Measurements from ENCODE around the gene HEXB.
"Not testable (repeated sequence)": the region's sequence is repeated elsewhere in the genome, so short reads cannot be mapped to it uniquely, and the experiment has no call there.

The HEXB gene

GRCh38 chr5:74679300-74679699, 5.7 kb upstream of the HEXB start:
- DNase-seq; H3K9me3 ChIP-seq (ENCODE audit: insufficient read depth, low read length, severe bottlenecking); H4K20me1 ChIP-seq (ENCODE audit: insufficient read depth, low read length); H3K4me3 ChIP-seq (ENCODE audit: low read depth in 1 of 2, low read length in 2 of 2); H3K79me2 ChIP-seq (ENCODE audit: insufficient read depth, low read length); H3K9ac ChIP-seq (ENCODE audit: low read depth, low read length); H3K36me3 ChIP-seq (ENCODE audit: insufficient read depth, low read length); H3K4me2 ChIP-seq (ENCODE audit: insufficient read depth, low read length); H2AFZ ChIP-seq (ENCODE audit: low read depth, low read length); H3K4me1 ChIP-seq (ENCODE audit: insufficient read depth, low read length); H3K27ac ChIP-seq (ENCODE audit: low read length); H3K27me3 ChIP-seq (ENCODE audit: insufficient read depth, low read length, poor library complexity); ATAC-seq (ENCODE audit: insufficient read depth, low read depth): not testable (repeated sequence)

DNA sequence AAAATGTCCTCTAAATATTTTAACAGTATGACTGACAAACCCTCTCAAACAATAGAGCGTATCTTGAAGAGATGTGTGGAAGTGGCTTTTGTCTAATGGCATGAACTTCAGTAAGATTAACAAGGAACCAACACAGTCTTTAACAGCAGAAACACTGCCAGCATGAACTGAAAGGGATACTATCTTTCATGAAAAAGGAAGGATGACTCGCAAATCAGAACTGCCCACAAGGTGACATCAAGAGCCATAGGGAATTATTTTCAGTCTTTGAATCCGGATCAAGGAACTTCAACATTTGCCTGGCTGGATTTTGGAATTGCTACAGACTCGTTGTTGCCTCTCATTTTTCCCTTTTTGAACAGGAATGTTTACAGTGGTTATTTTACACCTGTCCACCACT, 5.1 kb upstream of the HEXB start:
- ATAC-seq (ENCODE audit: insufficient read depth, low read depth) (no peak), DNase-seq (no peak)
- Histone ChIP-seq H2AFZ (ENCODE audit: low read depth, low read length) (no peak overlapping the region), H3K4me3 (ENCODE audit: low read depth in 1 of 2, low read length in 2 of 2) (no peak overlapping the region), H3K9me3 (ENCODE audit: insufficient read depth, low read length, severe bottlenecking) (no peaks in the 10 kb centered on the region), H3K4me2 (ENCODE audit: insufficient read depth, low read length) (no peak overlapping the region), H3K4me1 (ENCODE audit: insufficient read depth, low read length) (peaks cover 3% of the 10 kb centered on the region; the same call in 1 of the 2 replicates), H3K9ac (ENCODE audit: low read depth, low read length) (no peak overlapping the region), H3K79me2 (ENCODE audit: insufficient read depth, low read length) (no peaks in the 10 kb centered on the region), H4K20me1 (ENCODE audit: insufficient read depth, low read length) (no peaks in the 10 kb centered on the region), H3K27me3 (ENCODE audit: insufficient read depth, low read length, poor library complexity) (peaks cover 8% of the 10 kb centered on the region), H3K27ac (ENCODE audit: low read length) (no peak overlapping the region), H3K36me3 (ENCODE audit: insufficient read depth, low read length) (no peaks in the 10 kb centered on the region)
- TF ChIP-seq, protein P1, sequence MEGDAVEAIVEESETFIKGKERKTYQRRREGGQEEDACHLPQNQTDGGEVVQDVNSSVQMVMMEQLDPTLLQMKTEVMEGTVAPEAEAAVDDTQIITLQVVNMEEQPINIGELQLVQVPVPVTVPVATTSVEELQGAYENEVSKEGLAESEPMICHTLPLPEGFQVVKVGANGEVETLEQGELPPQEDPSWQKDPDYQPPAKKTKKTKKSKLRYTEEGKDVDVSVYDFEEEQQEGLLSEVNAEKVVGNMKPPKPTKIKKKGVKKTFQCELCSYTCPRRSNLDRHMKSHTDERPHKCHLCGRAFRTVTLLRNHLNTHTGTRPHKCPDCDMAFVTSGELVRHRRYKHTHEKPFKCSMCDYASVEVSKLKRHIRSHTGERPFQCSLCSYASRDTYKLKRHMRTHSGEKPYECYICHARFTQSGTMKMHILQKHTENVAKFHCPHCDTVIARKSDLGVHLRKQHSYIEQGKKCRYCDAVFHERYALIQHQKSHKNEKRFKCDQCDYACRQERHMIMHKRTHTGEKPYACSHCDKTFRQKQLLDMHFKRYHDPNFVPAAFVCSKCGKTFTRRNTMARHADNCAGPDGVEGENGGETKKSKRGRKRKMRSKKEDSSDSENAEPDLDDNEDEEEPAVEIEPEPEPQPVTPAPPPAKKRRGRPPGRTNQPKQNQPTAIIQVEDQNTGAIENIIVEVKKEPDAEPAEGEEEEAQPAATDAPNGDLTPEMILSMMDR (IDR thresholded peaks at IDR 0.05; ENCODE audit: borderline replicate concordance, extremely low read depth, low read length, poor library complexity, severe bottlenecking), result no peak
- TF ChIP-seq EZH2 (IDR thresholded peaks at IDR 0.05; ENCODE audit: borderline replicate concordance, low read depth, low read length, severe bottlenecking), result no peak

GRCh38 chr5:74685979-74686631, 1.1 kb downstream of the HEXB start:
- Histone ChIP-seq H3K4me3 (ENCODE audit: low read depth in 1 of 2, low read length in 2 of 2) (peak overlapping the region; percentile 46 to 76; a peak in 3 of 4 replicates), H3K9ac (ENCODE audit: low read depth, low read length) (peak overlapping the region; percentile 79), H3K27me3 (ENCODE audit: insufficient read depth, low read length, poor library complexity) (no peaks in the 10 kb centered on the region), H3K9me3 (ENCODE audit: insufficient read depth, low read length, severe bottlenecking) (no peaks in the 10 kb centered on the region), H3K4me2 (ENCODE audit: insufficient read depth, low read length) (peak overlapping the region; percentile 90), H4K20me1 (ENCODE audit: insufficient read depth, low read length) (peaks cover 2% of the 10 kb centered on the region; the same call in 1 of the 2 replicates), H3K27ac (ENCODE audit: low read length) (peak overlapping the region; percentile 67), H3K79me2 (ENCODE audit: insufficient read depth, low read length) (peaks cover 20% of the 10 kb centered on the region), H3K36me3 (ENCODE audit: insufficient read depth, low read length) (peaks cover 22% of the 10 kb centered on the region; the same call in 1 of the 2 replicates), H2AFZ (ENCODE audit: low read depth, low read length) (peak overlapping the region; percentile 91), H3K4me1 (ENCODE audit: insufficient read depth, low read length) (peaks cover 24% of the 10 kb centered on the region)
- TF ChIP-seq, protein P1 (IDR thresholded peaks at IDR 0.05; ENCODE audit: borderline replicate concordance, extremely low read depth, low read length, poor library complexity, severe bottlenecking), result no peak
- TF ChIP-seq EZH2 (IDR thresholded peaks at IDR 0.05; ENCODE audit: borderline replicate concordance, low read depth, low read length, severe bottlenecking), result no peak
- ATAC-seq (ENCODE audit: insufficient read depth, low read depth) (peak; percentile 44), DNase-seq (peak; percentile 30)

DNA sequence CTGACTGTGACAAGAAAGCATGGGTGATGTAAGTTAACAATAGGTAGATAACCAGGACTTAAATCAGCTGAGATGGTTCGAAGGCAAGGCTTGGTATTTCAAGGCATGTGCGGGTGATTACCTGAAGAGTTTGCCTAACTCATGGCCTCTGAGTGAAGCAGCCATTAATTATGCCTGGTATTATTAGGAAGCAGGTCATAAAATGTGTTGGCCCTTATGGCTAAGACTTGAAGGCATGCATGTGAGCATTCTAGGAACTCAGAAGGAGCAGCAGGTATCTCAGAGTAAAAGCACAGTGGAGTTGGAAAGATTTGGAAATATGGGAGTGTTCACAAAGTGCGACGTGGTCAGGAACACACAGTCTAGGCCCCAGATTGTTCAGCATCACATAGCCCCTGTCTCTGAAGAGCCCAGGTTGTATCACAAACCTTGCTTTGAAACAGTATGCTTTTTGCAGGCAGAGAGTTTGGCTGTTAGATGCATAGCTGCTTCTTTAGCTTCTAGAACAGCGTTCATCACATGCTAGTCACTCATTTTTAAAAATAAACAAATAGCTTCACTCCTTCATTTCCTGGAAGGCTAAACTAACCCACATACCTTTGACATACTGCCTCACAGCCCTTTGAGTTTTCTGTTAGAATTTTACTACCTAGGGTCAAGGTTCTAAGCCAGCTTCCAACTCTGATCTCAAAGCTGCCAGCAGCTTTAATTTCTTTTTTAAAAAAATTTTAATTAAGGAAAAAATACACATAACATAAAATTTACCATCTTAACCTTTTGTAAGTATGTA, 2.1 kb downstream of the HEXB start:
- Histone ChIP-seq H4K20me1 (ENCODE audit: insufficient read depth, low read length) (peaks cover 2% of the 10 kb centered on the region; the same call in 1 of the 2 replicates), H3K4me2 (ENCODE audit: insufficient read depth, low read length) (peak overlapping the region; percentile 90; the same call in 1 of the 2 replicates), H3K27me3 (ENCODE audit: insufficient read depth, low read length, poor library complexity) (no peaks in the 10 kb centered on the region), H3K9ac (ENCODE audit: low read depth, low read length) (no peak overlapping the region), H3K4me1 (ENCODE audit: insufficient read depth, low read length) (peaks cover 24% of the 10 kb centered on the region), H3K9me3 (ENCODE audit: insufficient read depth, low read length, severe bottlenecking) (no peaks in the 10 kb centered on the region), H3K4me3 (ENCODE audit: low read depth in 1 of 2, low read length in 2 of 2) (peak overlapping the region in 1 of 2 experiments; percentile 76; a peak in 1 of 4 replicates), H3K79me2 (ENCODE audit: insufficient read depth, low read length) (peaks cover 20% of the 10 kb centered on the region), H3K36me3 (ENCODE audit: insufficient read depth, low read length) (peaks cover 28% of the 10 kb centered on the region; the same call in 1 of the 2 replicates), H3K27ac (ENCODE audit: low read length) (no peak overlapping the region), H2AFZ (ENCODE audit: low read depth, low read length) (no peak overlapping the region)
- no peak for TF ChIP-seq EZH2 (IDR thresholded peaks at IDR 0.05; ENCODE audit: borderline replicate concordance, low read depth, low read length, severe bottlenecking)
- ATAC-seq (ENCODE audit: insufficient read depth, low read depth) (no peak), DNase-seq (no peak)

All from DND-41 (cell line).